ENCODE data around the gene MACROD2. TPM values are rescaled to one million over a fixed set of nuclear protein-coding genes. Genes with fewer than 3 reads are reported as not detected.

Gene MACROD2
- total and polyA plus RNA-seq, 8 donors: 0.78 to 31.3 (median 10.9) TPM; not detected in 1

DNA sequence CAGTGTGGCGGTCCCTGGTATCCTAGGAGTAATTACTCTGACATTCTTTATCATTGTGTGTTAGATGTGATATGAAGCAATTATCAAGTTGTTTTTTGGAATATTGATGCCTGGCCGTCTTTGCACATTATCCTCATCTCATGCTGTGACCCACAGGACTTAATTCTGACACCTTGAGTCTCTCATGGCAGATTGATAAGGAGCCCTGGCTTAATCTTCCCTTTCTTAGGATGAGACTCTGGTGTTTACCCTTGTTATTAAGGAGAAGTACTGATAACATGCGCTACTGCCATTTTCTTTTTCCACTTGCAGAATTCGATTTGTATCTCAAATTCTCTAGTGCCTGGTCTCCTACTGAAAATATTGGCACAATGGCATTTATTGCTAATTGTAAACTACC, 1597.8 kb downstream of the MACROD2 start:
- 86 to 94% (median 88%) methylated on average over 4 of the region's 4 CpGs for WGBS, 5 donors
- Histone ChIP-seq H3K9me3 (no peaks in the 10 kb centered on the region), H3K4me1 (peaks cover 0 to 8% (median 3%) of the 10 kb centered on the region in 4 donors), H3K36me3 (no peaks in the 10 kb centered on the region), H3K27ac (no peak overlapping the region), H3K27me3 (no peaks in the 10 kb centered on the region), H3K4me3 (no peak overlapping the region)
- TF ChIP-seq POLR2A (IDR thresholded peaks at IDR 0.05) (no peak), EP300 (IDR thresholded peaks at IDR 0.05) (no peak), POLR2AphosphoS5 (IDR thresholded peaks at IDR 0.05) (no peak)
- TF ChIP-seq, protein P1, sequence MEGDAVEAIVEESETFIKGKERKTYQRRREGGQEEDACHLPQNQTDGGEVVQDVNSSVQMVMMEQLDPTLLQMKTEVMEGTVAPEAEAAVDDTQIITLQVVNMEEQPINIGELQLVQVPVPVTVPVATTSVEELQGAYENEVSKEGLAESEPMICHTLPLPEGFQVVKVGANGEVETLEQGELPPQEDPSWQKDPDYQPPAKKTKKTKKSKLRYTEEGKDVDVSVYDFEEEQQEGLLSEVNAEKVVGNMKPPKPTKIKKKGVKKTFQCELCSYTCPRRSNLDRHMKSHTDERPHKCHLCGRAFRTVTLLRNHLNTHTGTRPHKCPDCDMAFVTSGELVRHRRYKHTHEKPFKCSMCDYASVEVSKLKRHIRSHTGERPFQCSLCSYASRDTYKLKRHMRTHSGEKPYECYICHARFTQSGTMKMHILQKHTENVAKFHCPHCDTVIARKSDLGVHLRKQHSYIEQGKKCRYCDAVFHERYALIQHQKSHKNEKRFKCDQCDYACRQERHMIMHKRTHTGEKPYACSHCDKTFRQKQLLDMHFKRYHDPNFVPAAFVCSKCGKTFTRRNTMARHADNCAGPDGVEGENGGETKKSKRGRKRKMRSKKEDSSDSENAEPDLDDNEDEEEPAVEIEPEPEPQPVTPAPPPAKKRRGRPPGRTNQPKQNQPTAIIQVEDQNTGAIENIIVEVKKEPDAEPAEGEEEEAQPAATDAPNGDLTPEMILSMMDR (IDR thresholded peaks at IDR 0.05): no peak
- intact Hi-C loops (cut with DNase I; ENCODE audit: low total_unique reads): no loop called here
- no peak for DNase-seq

DNA sequence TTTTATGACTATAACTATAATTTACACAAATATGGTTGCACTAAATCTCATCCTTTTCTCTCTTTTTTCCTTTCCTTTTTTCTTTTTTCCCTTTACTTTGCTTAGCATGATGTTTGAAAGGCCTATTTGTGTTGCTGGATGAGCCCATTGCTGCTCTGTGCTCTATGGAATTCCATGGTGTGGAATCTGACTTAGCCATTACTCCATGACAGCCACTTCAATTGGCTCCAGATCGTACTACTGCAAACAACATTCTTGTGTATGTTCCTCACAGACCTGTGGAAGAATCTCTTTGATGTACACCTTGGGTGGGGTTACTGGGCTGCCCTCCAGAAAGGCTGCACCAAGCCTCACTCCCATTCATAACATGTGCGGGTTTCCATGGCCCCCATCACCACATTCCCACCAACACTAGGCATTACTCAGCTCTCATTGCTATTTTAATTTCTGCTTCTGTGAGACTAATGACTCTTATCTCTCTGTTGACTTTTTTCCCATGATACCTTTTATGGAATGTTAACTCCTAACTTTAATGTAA, 1598.9 kb downstream of the MACROD2 start:
- Histone ChIP-seq H3K4me1 (peaks cover 0 to 8% (median 3%) of the 10 kb centered on the region in 4 donors), H3K27me3 (no peaks in the 10 kb centered on the region), H3K27ac (no peak overlapping the region), H3K4me3 (no peak overlapping the region), H3K36me3 (no peaks in the 10 kb centered on the region), H3K9me3 (no peaks in the 10 kb centered on the region)
- TF ChIP-seq POLR2AphosphoS5 (IDR thresholded peaks at IDR 0.05): no peak
- TF ChIP-seq EP300 (IDR thresholded peaks at IDR 0.05): no peak
- TF ChIP-seq, protein P1 (IDR thresholded peaks at IDR 0.05): no peak
- no peak for TF ChIP-seq POLR2A (IDR thresholded peaks at IDR 0.05)
- intact Hi-C loops (cut with DNase I; ENCODE audit: low total_unique reads): no loop called here
- 33 to 67% (median 45%) methylated on average over 2 of the region's 2 CpGs for WGBS, 5 donors
- DNase-seq: peak in 1 of 2 donors; percentile 78

DNA sequence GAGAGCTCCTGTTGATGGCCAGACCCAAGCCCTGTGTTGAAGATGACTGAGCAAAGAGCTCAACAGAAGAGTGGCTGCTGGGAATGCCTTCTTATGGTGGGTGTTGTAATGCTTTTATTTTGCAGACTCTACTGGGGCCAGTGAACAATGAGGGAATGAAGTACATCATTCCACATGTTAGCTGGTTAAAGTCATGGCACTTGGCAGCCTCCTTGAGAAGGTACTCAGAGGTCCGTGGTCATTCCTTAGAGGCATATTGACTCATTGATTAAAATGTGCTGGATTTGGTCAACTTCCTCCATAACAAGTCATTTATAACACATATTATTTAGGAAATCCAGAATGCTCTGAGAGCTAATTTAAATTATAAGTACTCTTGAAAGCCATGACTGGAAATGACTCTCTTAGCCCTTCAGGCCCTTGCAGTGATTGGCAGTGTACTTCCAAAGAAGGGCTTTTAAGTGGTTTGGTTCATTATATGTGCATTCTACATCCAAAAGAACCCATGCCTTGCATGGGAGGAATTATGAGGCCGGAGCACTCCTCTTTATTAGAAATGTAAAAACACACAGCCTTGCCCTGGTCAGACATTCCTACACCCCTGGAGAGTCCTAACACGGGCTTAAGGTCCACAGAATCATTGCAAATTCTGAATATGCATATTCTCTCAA, 1601.0 kb downstream of the MACROD2 start:
- no peak for DNase-seq
- Histone ChIP-seq H3K9me3 (no peaks in the 10 kb centered on the region), H3K4me1 (peaks cover 0 to 8% (median 3%) of the 10 kb centered on the region in 4 donors), H3K4me3 (no peak overlapping the region), H3K36me3 (no peaks in the 10 kb centered on the region), H3K27ac (no peak overlapping the region), H3K27me3 (no peaks in the 10 kb centered on the region)
- WGBS, 5 donors: 77 to 82% (median 79%) methylated on average over 3 of the region's 3 CpGs
- no peak for TF ChIP-seq POLR2AphosphoS5 (IDR thresholded peaks at IDR 0.05)
- intact Hi-C loops (cut with DNase I; ENCODE audit: low total_unique reads): no loop called here

DNA sequence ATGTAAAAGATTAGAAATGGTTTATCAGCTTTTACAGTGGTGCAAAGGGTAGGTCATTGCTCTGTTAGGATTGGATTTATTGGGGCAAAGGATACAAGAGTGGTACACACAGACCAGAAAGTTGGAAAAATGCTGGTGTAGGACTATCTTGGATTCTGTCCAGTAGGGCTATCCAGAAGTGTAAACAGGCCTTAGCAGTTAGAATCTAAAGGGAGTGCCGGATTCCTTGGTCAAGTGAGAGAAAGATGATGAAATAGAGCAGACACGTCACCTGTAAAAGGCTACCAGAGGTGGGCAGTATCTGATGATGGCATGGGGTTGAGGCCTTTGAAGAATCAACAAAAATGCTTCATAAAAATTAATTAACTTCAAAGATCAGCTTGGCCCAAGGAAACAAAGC, 1602.0 kb downstream of the MACROD2 start:
- Histone ChIP-seq H3K36me3 (no peaks in the 10 kb centered on the region), H3K9me3 (no peaks in the 10 kb centered on the region), H3K27me3 (no peaks in the 10 kb centered on the region), H3K4me3 (no peak overlapping the region), H3K27ac (no peak overlapping the region), H3K4me1 (peaks cover 0 to 8% (median 3%) of the 10 kb centered on the region in 4 donors)
- intact Hi-C loops (cut with DNase I; ENCODE audit: low total_unique reads): no loop called here
- DNase-seq: peak in 1 of 2 donors; percentile 55
- TF ChIP-seq EP300 (IDR thresholded peaks at IDR 0.05) (no peak), POLR2AphosphoS5 (IDR thresholded peaks at IDR 0.05) (peak in 1 of 3 donors; percentile 29)
- 32 to 47% (median 36%) methylated on average over 2 of the region's 2 CpGs for WGBS, 5 donors

DNA sequence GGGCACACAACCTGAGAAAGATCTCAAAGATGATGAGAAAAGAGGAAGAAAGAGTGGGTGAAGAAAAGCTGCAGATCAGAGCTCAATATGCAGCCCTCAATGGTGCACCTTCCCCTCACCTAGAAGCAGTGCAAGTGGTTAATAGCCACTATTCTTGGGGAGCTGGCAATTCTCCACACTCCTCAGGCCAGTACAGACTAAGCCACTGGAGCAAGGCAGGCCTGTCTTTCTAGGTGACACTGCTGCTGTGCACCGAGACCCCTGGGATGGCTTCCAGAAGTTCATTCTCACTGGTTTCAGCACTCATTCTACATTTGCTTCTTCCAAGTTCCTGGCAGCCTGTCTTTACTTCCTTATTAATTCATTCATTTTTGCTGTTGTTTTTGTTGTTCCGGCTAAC, 1604.6 kb downstream of the MACROD2 start:
- intact Hi-C loops (cut with DNase I; ENCODE audit: low total_unique reads): no loop called here
- peaks cover 0 to 8% (median 3%) of the 10 kb centered on the region in 4 donors for H3K4me1 ChIP-seq
- H3K27me3 ChIP-seq: no peaks in the 10 kb centered on the region
- DNase-seq: no peak
- no peak overlapping the region for H3K4me3 ChIP-seq
- 81 to 97% (median 91%) methylated on average over 2 of the region's 2 CpGs for WGBS, 5 donors
- no peak for TF ChIP-seq EP300 (IDR thresholded peaks at IDR 0.05)
- no peak for TF ChIP-seq POLR2A (IDR thresholded peaks at IDR 0.05)
- no peak for TF ChIP-seq POLR2AphosphoS5 (IDR thresholded peaks at IDR 0.05)
- TF ChIP-seq, protein P1 (IDR thresholded peaks at IDR 0.05): no peak
- H3K27ac ChIP-seq: no peak overlapping the region
- no peaks in the 10 kb centered on the region for H3K36me3 ChIP-seq
- no peaks in the 10 kb centered on the region for H3K9me3 ChIP-seq
